ENCODE results near the gene N4BP3.
A peak's percentile ranks its signal among the peaks of the same experiment; 100 is the strongest.
"Not testable (repeated sequence)": the region's sequence is repeated elsewhere in the genome, so short reads cannot be mapped to it uniquely, and the experiment has no call there.

N4BP3 gene

DNA sequence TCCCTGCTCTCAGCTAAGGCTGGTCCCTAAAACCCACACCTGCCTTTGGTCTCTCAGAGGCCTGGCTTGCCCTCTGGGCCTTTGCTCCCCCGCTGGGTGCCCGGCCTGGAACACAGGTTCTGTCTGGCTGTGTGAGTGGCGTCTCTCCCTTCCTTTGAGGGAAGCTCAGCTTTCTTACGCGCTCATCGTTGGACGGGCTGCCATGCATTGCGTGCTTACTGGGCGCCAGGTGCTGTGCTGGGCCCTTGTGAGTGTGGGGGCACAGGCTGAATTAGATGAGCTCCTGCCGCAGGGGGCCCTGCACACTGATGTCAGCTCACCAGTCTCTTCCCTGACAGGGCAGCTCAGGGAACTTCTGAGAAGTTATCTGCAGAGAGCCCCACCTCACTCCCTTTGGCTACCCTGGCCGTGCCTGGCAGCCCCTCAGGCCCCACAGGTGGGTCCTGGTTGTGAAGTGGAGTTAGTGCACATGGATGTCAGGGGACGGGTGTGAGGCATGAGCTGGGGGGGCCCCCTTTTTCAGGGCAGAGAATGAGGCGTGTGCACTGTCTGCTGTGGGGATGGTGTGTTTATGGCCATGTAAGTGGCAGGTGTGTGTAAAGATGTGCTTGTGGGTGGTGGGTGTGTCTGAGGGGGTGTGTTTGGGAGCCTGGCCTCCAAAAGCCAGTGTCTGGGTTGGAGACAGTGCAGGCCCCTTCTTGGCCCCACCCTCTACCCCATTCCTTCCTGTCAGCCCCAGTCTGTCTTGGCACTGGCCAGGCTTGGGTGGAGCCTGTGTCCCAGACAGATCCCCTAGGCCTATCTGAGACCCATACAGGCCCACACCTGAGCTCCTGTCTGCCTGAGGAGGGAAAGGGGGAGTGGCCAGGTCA lies 10.0 kb downstream of the N4BP3 start:
- no peak for TF ChIP-seq ZFX (IDR thresholded peaks at IDR 0.05; ENCODE audit: borderline replicate concordance)
- no peak for TF ChIP-seq CTCF (IDR thresholded peaks at IDR 0.05)
- H3K27ac ChIP-seq: no peak overlapping the region

DNA sequence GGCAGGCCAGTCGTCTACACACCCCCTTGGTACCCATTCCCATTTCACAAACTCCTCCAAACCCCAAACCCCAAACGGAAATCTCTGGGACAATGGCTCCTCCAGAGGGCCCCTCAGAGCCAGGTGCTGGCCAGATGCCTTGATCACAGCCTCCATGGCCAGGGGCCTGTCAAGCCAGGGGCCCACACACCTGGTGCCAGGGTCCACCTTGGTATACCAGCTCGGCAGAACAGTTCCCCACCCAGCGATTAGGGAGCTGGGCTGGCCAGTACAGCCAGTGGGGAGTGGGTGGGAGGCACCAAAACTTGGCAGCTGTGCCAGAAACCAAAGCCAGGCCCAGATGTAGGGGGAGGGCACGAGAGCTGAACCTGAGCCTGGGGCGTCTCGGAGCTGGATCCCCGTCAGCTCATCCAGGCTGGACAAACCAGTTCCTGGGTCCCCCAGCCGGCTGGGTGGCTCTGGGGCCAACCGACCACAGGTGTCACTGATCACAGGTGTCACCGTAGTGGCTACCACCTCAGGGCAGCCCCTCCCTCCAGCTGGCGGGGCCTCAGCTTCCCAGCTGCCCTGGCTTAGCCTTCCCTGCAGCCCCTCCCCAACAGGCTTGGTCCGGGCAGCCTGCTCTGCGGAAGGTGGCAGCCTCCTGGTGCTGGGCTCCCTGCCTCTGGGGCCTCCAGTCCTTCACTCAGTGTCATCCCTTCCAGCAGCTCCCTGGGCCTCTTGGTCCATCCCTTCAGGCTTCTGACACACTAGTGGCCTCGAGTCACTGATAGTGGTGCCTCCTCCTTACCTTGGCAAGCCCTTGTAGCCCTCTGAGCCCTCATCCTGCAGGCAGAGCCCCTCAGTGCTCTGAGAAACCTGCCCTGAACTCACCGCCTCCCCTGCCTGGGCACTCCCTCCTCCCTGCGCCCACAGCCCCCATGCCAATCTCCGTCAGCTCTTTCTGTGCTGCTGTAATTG lies 10.9 kb downstream of the N4BP3 start:
- TF ChIP-seq CTCF (IDR thresholded peaks at IDR 0.05): no peak
- no peak for TF ChIP-seq ZFX (IDR thresholded peaks at IDR 0.05; ENCODE audit: borderline replicate concordance)
- no peak overlapping the region for H3K27ac ChIP-seq

DNA sequence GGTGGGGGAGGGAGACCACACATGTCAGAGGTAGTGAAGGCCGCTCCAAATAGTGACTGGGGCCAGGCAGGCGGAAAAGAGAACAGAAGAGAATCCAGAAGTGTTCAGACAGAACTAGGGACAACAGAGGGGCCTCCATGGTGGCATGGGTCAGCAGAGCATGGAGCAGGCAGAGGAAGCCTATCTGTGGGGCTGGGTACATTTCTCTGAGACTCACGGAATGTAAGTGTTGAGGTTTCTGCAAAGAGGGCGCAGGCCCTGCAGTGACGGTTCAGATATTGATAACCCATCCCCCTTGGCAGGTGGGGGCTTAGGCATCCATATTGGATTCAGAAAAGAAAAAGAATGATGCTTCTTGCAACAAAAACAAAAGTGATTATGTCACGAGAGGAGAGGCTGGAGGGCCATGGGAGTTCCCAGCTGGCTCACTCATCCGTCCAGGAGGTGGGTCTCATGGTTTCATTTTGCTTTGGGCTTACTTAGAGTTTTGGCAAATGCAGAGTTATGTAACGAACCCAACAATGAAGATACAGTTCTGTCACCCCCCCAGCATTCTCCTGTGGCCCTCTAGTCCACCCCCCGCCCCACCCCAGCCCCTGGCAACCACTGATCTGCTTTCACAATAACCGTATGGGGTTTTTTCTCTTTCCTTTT lies 12.0 kb downstream of the N4BP3 start:
- H3K27ac ChIP-seq: no peak overlapping the region
- no peak for TF ChIP-seq CTCF (IDR thresholded peaks at IDR 0.05)
- no peak for TF ChIP-seq ZFX (IDR thresholded peaks at IDR 0.05; ENCODE audit: borderline replicate concordance)

DNA sequence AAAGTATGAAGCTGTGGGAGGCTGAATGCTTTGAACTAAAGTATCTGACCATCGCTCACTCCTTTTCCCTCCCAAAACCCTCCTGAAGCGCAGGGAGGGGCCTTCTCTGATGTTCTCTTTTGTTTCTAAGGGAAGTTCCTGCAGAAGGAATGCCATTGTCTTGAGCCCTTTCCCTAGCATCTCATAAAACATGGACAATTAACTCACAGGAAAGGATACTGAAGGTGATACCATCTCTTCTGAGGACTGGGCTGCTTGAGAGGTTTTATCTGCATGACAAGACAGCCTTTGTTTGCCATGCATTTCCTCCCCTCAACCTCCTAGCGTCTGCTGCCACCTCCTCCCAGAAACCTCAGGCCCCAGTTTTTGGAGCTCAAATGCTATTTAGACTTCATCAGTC lies 13.2 kb downstream of the N4BP3 start:
- H3K27ac ChIP-seq: no peak overlapping the region
- TF ChIP-seq ZFX (IDR thresholded peaks at IDR 0.05; ENCODE audit: borderline replicate concordance) (no peak), CTCF (IDR thresholded peaks at IDR 0.05) (no peak)

DNA sequence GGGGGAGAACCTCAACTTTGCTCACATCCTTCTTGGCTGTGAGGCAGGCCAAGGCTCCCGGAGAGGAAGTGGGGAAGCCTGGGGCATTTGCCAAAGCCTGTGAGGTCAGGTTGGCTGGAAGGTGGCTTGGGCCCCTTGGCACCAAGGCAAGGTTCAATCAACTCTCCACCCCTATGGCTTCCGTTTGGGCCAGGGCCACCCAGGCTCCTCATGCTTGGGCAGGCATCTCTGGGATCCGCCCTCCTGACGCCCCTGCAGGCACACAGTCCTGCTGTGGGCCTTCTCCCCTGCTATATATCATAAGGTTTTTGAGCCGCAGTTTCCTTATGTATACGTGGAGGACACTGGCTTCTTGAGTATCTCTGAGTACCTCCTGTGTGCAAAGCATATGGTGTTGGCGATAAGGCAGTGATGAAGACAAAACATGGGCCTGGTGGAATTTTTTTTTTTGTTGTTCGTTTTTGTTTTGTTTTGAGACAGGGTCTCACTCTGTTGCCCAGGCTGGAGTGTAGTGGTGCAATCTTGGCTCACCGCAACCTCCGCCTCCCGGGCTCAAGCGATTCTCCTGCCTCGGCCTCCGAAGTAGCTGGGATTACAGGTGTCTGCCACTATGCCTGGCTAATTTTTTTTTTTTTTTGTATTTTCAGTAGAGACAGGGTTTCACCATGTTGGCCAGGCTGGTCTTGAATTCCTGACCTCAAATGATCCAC lies 14.1 kb downstream of the N4BP3 start:
- not testable (repeated sequence) for H3K27ac ChIP-seq

DNA sequence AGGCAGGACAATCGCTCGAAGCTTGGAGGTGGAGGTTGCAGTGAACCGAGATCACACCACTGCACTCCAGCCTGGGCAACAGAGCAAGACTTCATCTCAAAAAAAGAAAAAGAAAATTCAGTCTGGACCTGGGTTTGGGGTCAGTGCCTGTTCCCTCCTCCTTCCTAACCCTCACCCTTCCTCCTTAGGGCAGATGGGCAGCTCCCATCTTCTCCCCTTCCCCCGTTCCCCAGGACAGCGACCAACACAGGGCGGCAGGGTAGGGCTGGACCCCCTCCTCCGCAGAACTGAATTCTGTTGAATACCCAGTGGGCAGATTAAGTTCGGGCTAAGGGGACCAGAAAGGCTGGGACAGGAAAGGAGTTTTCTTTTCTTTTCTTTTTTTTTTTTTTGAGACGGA lies 16.0 kb downstream of the N4BP3 start:
- TF ChIP-seq CTCF (IDR thresholded peaks at IDR 0.05): no peak
- no peak for TF ChIP-seq ZFX (IDR thresholded peaks at IDR 0.05; ENCODE audit: borderline replicate concordance)
- H3K27ac ChIP-seq: peak overlapping the region; percentile 93

- H3K27ac ChIP-seq: peak overlapping the region; percentile 93
- TF ChIP-seq CTCF (IDR thresholded peaks at IDR 0.05): peak; percentile 19
Observed at GRCh38 chr5:178130234-178130575, 16.9 kb downstream of the N4BP3 start.
